ENCODE data around the gene DEFB110. TPM values are rescaled to one million over a fixed set of nuclear protein-coding genes. Genes with fewer than 3 reads are reported as not detected.

DEFB110 gene
- total and polyA plus RNA-seq, 2 of the 13 experiments (the other 11 are each of a cell fraction or from before 2014, with no cell fraction given), result not detected

DNA sequence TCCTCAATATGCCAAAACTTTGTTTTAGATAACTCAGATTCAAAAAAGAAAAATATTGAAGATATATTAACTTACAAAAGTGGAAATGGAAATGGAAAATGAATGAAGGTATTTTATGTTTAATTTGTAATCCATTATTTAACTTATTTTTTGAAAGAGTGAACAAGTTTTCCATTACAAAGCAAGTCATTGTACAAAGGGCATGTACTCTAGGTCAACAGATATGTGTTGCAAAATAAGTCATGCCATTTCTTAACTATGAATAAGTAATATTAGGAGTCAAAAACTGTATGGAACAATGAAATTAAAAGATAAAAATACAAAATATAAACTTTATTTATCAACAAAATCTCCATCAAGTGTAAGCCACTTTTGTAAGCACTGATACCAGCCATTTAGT lies 26.5 kb downstream of the DEFB110 start:
- in situ Hi-C loops (cut with HindIII; ENCODE audit: extremely low pct_ligation_motif_present, low pct_unique_long_range_greater_than_20kb), result no loop called here
- FAIRE-seq (no peak), ATAC-seq (no peak), DNase-seq (ENCODE audit: low spot score) (no peak)
- no peak overlapping the region for H3K27ac ChIP-seq (ENCODE audit: extremely low read length, insufficient read depth, low read length)
- BruUV-seq (replicated peaks), result no TSS peak
- H3K9ac ChIP-seq (ENCODE audit: insufficient read depth, low read depth, low read length), result no peak overlapping the region
- POLR2A ChIA-PET, result no interaction called here
- H3K27me3 ChIP-seq (ENCODE audit: control insufficient read depth in 1 of 2, insufficient read depth in 2 of 2, low read length in 2 of 2), result no peaks in the 10 kb centered on the region
- no peaks in the 10 kb centered on the region for H3K4me1 ChIP-seq (ENCODE audit: insufficient read depth, low read length)
- no peaks in the 10 kb centered on the region for H3K79me2 ChIP-seq (ENCODE audit: insufficient read depth, low read length)
- H3K36me3 ChIP-seq (replicated peaks in 1 of 2; ENCODE audit: control insufficient read depth in 1 of 2, insufficient read depth in 2 of 2, low read length in 2 of 2), result no peaks in the 10 kb centered on the region
- no peaks in the 10 kb centered on the region for H4K20me1 ChIP-seq (ENCODE audit: insufficient read depth, low read length)
- no peaks in the 10 kb centered on the region for H3K9me3 ChIP-seq (ENCODE audit: low read length)
- H3K4me2 ChIP-seq (ENCODE audit: low read depth, low read length), result no peak overlapping the region
- no peak overlapping the region for H3K4me3 ChIP-seq (replicated peaks in 1 of 3; ENCODE audit: insufficient read depth in 1 of 3, low read depth in 2 of 3, low read length in 3 of 3)
- H2AFZ ChIP-seq (ENCODE audit: low read length), result no peak overlapping the region
- intact Hi-C loops (cut with micrococcal nuclease; ENCODE audit: unreplicated experiment), result no loop called here
- no peak for TF ChIP-seq ZNF235 (CRISPR knock-in tag; IDR thresholded peaks at IDR 0.05; ENCODE audit: borderline replicate concordance)
- TF ChIP-seq ZFP82 (CRISPR knock-in tag; IDR thresholded peaks at IDR 0.05; ENCODE audit: borderline replicate concordance), result no peak
- TF ChIP-seq REPIN1 (CRISPR knock-in tag; IDR thresholded peaks at IDR 0.05; ENCODE audit: borderline replicate concordance, low read depth), result no peak
- no peak for TF ChIP-seq ZNF12 (CRISPR knock-in tag; IDR thresholded peaks at IDR 0.05)
- TF ChIP-seq ZSCAN31 (CRISPR knock-in tag; IDR thresholded peaks at IDR 0.05; ENCODE audit: low read depth), result no peak
- TF ChIP-seq, protein P1, sequence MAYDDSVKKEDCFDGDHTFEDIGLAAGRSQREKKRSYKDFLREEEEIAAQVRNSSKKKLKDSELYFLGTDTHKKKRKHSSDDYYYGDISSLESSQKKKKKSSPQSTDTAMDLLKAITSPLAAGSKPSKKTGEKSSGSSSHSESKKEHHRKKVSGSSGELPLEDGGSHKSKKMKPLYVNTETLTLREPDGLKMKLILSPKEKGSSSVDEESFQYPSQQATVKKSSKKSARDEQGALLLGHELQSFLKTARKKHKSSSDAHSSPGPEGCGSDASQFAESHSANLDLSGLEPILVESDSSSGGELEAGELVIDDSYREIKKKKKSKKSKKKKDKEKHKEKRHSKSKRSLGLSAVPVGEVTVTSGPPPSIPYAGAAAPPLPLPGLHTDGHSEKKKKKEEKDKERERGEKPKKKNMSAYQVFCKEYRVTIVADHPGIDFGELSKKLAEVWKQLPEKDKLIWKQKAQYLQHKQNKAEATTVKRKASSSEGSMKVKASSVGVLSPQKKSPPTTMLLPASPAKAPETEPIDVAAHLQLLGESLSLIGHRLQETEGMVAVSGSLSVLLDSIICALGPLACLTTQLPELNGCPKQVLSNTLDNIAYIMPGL (CRISPR knock-in tag; IDR thresholded peaks at IDR 0.05; ENCODE audit: borderline replicate concordance in 1 of 2, low read depth in 1 of 2), result no peak
- CTCF ChIA-PET (ENCODE audit: low intra/inter-chr PET ratio, low total read pairs), result no interaction called here

DNA sequence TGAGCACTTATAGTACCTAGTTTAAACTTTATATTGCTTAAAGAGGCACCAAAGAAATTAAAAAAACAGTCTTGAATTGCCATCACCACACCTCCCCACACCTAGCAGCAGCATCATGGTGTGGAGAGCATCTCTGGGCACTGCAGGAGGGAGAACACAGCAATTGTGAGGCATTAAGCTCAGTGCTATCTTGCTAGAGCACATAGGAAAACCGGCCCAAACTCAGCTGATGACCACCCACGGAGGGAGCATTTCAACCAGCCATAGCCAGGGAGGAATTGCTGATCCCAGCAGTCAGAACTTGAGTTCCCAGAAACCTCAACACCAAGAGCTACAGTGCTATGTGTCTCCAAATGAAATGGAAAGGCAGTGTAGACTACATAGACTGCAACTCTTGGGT lies 32.9 kb downstream of the DEFB110 start:
- intact Hi-C loops (cut with micrococcal nuclease; ENCODE audit: unreplicated experiment), result no loop called here
- Histone ChIP-seq H3K27me3 (ENCODE audit: control insufficient read depth in 1 of 2, insufficient read depth in 2 of 2, low read length in 2 of 2) (no peaks in the 10 kb centered on the region), H4K20me1 (ENCODE audit: insufficient read depth, low read length) (no peaks in the 10 kb centered on the region), H3K4me3 (replicated peaks in 1 of 3; ENCODE audit: insufficient read depth in 1 of 3, low read depth in 2 of 3, low read length in 3 of 3) (no peak overlapping the region), H3K4me1 (ENCODE audit: insufficient read depth, low read length) (no peaks in the 10 kb centered on the region), H3K36me3 (replicated peaks in 1 of 2; ENCODE audit: control insufficient read depth in 1 of 2, insufficient read depth in 2 of 2, low read length in 2 of 2) (no peaks in the 10 kb centered on the region), H3K79me2 (ENCODE audit: insufficient read depth, low read length) (no peaks in the 10 kb centered on the region), H2AFZ (ENCODE audit: low read length) (no peak overlapping the region), H3K9me3 (ENCODE audit: low read length) (no peaks in the 10 kb centered on the region), H3K4me2 (ENCODE audit: low read depth, low read length) (no peak overlapping the region), H3K9ac (ENCODE audit: insufficient read depth, low read depth, low read length) (no peak overlapping the region), H3K27ac (ENCODE audit: extremely low read length, insufficient read depth, low read length) (no peak overlapping the region)
- DNase-seq (ENCODE audit: low spot score), result no peak
- in situ Hi-C loops (cut with HindIII; ENCODE audit: extremely low pct_ligation_motif_present, low pct_unique_long_range_greater_than_20kb), result no loop called here
- ChIA-PET CTCF (ENCODE audit: low intra/inter-chr PET ratio, low total read pairs) (no interaction called here), POLR2A (no interaction called here)
- 0% methylated on average over 2 of the region's 2 CpGs for WGBS (ENCODE audit: low lambda C conversion rate)
- FAIRE-seq, result no peak
- no TSS peak for BruUV-seq (replicated peaks)
- TF ChIP-seq, protein P2, sequence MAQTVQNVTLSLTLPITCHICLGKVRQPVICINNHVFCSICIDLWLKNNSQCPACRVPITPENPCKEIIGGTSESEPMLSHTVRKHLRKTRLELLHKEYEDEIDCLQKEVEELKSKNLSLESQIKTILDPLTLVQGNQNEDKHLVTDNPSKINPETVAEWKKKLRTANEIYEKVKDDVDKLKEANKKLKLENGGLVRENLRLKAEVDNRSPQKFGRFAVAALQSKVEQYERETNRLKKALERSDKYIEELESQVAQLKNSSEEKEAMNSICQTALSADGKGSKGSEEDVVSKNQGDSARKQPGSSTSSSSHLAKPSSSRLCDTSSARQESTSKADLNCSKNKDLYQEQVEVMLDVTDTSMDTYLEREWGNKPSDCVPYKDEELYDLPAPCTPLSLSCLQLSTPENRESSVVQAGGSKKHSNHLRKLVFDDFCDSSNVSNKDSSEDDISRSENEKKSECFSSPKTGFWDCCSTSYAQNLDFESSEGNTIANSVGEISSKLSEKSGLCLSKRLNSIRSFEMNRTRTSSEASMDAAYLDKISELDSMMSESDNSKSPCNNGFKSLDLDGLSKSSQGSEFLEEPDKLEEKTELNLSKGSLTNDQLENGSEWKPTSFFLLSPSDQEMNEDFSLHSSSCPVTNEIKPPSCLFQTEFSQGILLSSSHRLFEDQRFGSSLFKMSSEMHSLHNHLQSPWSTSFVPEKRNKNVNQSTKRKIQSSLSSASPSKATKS (CRISPR knock-in tag; IDR thresholded peaks at IDR 0.05), result no peak
- TF ChIP-seq, protein P3, sequence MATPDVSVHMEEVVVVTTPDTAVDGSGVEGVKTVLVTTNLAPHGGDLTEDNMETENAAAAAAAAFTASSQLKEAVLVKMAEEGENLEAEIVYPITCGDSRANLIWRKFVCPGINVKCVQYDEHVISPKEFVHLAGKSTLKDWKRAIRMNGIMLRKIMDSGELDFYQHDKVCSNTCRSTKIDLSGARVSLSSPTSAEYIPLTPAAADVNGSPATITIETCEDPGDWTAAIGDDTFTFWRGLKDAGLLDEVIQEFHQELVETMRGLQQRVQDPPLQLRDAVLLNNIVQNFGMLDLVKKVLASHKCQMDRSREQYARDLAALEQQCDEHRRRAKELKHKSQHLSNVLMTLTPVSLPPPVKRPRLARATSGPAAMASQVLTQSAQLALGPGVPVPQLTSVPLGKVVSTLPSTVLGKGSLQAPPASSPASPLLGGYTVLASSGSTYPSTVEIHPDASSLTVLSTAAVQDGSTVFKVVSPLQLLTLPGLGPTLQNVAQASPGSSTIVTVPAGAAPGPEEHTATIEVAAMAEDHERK (CRISPR knock-in tag; IDR thresholded peaks at IDR 0.05; ENCODE audit: low read depth), result no peak
- TF ChIP-seq RFX5 (IDR thresholded peaks at IDR 0.05; ENCODE audit: low read depth, low read length), result no peak
- no peak for TF ChIP-seq SMYD3 (CRISPR knock-in tag; IDR thresholded peaks at IDR 0.05)
- TF ChIP-seq ZNF136 (CRISPR knock-in tag; IDR thresholded peaks at IDR 0.05; ENCODE audit: low read depth), result no peak
- no peak for TF ChIP-seq ZFP1 (CRISPR knock-in tag; IDR thresholded peaks at IDR 0.05)
- no peak for TF ChIP-seq MIXL1 (CRISPR knock-in tag; IDR thresholded peaks at IDR 0.05)
- TF ChIP-seq ZNF552 (CRISPR knock-in tag; IDR thresholded peaks at IDR 0.05; ENCODE audit: borderline replicate concordance), result no peak
- no peak for ATAC-seq
